HUES64 (cell line): ENCODE data around the gene DLX3.

Experiments
- H3K27ac ChIP-seq: 2 replicates; pipeline ENCODE4 v1.7.0; 2013; ENCODE audit warnings: low read depth, low read length, inconsistent platforms
- H3K27me3 ChIP-seq: 2 replicates; pipeline ENCODE4 v1.6.1; 2013; ENCODE audit warnings: mild to moderate bottlenecking, low read length; ENCODE audit not compliant: insufficient read depth
- H3K36me3 ChIP-seq: 2 replicates; pipeline ENCODE4 v1.6.1; 2013; ENCODE audit warnings: mild to moderate bottlenecking, low read length; ENCODE audit not compliant: insufficient read depth
- H3K4me1 ChIP-seq: 2 replicates; pipeline ENCODE4 v1.6.1; 2013; ENCODE audit warnings: mild to moderate bottlenecking, low read length, moderate library complexity; ENCODE audit not compliant: insufficient read depth
- H3K4me3 ChIP-seq: 2 replicates; pipeline ENCODE4 v1.5.1; 2013; ENCODE audit warnings: mild to moderate bottlenecking, low read length, moderate library complexity
- H3K9ac ChIP-seq: 2 replicates; pipeline ENCODE4 v1.6.1; 2013; ENCODE audit warnings: mild to moderate bottlenecking, low read depth, low read length
- H3K9me3 ChIP-seq: 2 replicates; pipeline ENCODE4 v1.6.1; 2013; ENCODE audit warnings: low read depth, low read length; ENCODE audit not compliant: insufficient read depth
- WGBS: fragments of 150-250, 120-280 bp; methylation state at CpG from one replicate; pipeline ENCODE4 v1.1.7; 2013; ENCODE audit warnings: missing lambda C conversion rate; 5-methylcytosine and 5-hydroxymethylcytosine counted together

DLX3 gene

GRCh38 chr17:49990921-49991320, 4.1 kb downstream of the DLX3 start:
- 88% methylated on average over 8 of the region's 8 CpGs for WGBS
- Histone ChIP-seq H3K4me1 (peaks cover 10% of the 10 kb centered on the region), H3K4me3 (no peak overlapping the region), H3K27me3 (peaks cover 100% of the 10 kb centered on the region), H3K9me3 (no peaks in the 10 kb centered on the region), H3K36me3 (no peaks in the 10 kb centered on the region), H3K27ac (no peak overlapping the region), H3K9ac (no peak overlapping the region)

- 75% methylated on average over 3 of the region's 3 CpGs for WGBS
- peaks cover 8% of the 10 kb centered on the region for H3K4me1 ChIP-seq
- H3K27me3 ChIP-seq: peaks cover 98% of the 10 kb centered on the region
- H3K4me3 ChIP-seq: no peak overlapping the region
- H3K27ac ChIP-seq: no peak overlapping the region
- no peaks in the 10 kb centered on the region for H3K36me3 ChIP-seq
- no peak overlapping the region for H3K9ac ChIP-seq
- H3K9me3 ChIP-seq: no peaks in the 10 kb centered on the region
Observed at GRCh38 chr17:49990331-49990730, 4.7 kb downstream of the DLX3 start.

DNA sequence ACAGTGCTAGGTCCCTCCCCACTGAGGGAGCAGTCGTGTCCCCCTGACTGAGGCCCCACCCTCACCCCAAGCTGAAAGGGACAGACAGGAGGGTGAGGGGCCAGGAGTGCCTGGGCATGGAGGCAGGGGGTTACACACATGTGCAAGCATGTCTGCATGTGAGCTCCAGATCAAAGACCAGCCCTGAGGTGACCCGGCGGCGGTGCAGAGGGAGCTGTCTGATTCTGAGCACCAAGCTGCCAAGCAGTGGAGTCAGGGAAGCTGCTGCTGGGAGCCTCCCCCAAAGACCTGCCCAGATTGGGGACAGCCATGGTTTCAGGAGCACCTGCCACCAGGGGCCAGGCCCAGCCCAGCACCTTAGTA, 5.5 kb downstream of the DLX3 start:
- H3K4me1 ChIP-seq: peaks cover 7% of the 10 kb centered on the region; the same call in 1 of the 2 replicates
- WGBS: 68% methylated on average over 4 of the region's 4 CpGs

DNA sequence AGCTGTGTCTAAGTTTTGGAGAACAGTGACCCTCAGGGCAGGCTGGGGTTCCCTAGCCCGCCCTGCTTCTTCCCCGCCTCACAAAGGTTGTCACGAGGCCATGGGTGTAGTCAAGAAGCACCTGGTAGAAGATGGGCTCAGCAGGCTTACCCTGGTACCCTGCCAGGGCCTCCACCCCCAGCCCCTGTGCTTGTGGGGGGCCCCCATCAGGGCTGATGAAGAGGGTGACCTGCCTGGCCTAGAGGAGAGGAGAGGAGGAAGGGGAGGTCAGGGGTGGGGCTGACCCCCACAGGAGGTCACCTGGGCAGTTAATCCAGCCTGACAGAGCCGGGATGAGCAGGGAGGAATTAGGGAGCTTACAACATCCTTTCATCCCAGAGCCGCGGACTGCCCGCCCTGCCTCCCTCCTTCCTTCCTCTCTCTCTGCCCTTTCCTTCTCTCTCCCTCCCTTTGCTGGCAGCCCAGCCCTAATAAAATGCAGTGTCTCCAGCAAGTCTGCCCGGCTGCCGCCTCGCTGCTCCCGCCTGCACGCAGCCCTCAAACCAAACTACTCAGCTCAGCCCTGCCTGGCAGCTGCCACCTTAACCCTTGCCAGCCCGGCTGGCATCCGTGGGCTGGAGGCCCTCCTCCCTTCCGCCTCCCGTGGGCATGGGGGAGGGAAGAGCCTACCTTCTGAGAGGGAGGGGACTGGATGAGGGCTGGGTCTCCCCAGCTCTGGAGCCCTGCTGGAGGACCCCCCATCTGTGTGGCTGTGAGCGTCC, 7.2 kb downstream of the DLX3 start:
- Histone ChIP-seq H3K9ac (no peak overlapping the region), H3K36me3 (no peaks in the 10 kb centered on the region), H3K4me1 (no peaks in the 10 kb centered on the region), H3K27me3 (peaks cover 78% of the 10 kb centered on the region), H3K4me3 (no peak overlapping the region), H3K9me3 (no peaks in the 10 kb centered on the region; the same call in 1 of the 2 replicates), H3K27ac (no peak overlapping the region)
- WGBS: 31% methylated on average over 17 of the region's 17 CpGs

More for the DNA sequence above, 5.5 kb downstream of the DLX3 start:
- Histone ChIP-seq H3K27me3 (peaks cover 95% of the 10 kb centered on the region), H3K9me3 (no peaks in the 10 kb centered on the region), H3K9ac (no peak overlapping the region), H3K36me3 (no peaks in the 10 kb centered on the region), H3K4me3 (no peak overlapping the region), H3K27ac (no peak overlapping the region)

- H3K4me1 ChIP-seq: no peaks in the 10 kb centered on the region
- H3K36me3 ChIP-seq: no peaks in the 10 kb centered on the region
- H3K27ac ChIP-seq: no peak overlapping the region
- H3K4me3 ChIP-seq: no peak overlapping the region
- H3K27me3 ChIP-seq: peaks cover 72% of the 10 kb centered on the region
- 86% methylated on average over 1 of the region's 2 CpGs for WGBS
- no peaks in the 10 kb centered on the region; the same call in 1 of the 2 replicates for H3K9me3 ChIP-seq
- H3K9ac ChIP-seq: no peak overlapping the region
Observed at GRCh38 chr17:49987290-49987585, 7.8 kb downstream of the DLX3 start.

DNA sequence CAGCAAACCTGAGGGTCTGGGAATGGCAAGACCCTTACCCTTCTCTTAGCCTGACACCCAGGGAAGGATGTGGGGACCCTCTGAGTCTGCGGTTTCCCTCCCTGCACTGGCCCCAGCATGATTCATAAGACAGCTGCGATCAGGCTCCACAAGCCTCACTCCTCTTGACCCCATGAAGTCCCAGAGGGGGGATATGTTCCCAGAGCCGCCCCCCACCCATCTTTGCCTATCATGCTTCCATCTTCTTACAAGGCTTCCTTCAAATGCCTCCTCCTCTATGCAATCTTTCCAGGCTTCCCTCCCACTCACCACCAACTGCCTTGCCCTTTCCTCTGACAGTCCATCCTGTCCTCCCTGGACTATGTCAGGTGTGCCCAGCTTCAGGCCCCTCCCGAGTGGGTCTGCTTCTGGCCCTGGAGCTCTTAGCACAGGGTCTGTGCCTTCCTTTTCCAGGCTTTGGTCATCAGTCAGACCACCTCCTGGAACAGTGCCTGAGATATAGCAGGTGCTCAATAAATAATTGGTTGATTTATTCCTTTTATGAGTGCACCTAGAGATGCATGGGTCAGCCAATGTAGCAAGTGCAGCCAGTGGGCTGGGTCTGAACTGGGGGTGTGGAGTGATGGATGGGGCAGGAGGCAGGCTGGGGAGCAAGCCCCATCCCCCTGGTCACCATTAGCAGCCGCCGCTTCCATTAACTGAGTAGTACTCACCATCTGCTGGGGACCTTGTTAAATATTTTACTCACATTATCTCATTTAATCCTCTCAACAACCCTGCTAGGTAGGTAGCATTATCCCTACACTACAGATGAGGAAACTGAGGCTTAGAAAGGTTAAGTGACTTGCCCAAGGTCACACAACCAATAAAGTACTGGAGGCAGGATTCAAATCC, 8.4 kb downstream of the DLX3 start:
- Histone ChIP-seq H3K27ac (no peak overlapping the region), H3K9ac (no peak overlapping the region)
- WGBS: 87% methylated on average over 6 of the region's 6 CpGs

DNA sequence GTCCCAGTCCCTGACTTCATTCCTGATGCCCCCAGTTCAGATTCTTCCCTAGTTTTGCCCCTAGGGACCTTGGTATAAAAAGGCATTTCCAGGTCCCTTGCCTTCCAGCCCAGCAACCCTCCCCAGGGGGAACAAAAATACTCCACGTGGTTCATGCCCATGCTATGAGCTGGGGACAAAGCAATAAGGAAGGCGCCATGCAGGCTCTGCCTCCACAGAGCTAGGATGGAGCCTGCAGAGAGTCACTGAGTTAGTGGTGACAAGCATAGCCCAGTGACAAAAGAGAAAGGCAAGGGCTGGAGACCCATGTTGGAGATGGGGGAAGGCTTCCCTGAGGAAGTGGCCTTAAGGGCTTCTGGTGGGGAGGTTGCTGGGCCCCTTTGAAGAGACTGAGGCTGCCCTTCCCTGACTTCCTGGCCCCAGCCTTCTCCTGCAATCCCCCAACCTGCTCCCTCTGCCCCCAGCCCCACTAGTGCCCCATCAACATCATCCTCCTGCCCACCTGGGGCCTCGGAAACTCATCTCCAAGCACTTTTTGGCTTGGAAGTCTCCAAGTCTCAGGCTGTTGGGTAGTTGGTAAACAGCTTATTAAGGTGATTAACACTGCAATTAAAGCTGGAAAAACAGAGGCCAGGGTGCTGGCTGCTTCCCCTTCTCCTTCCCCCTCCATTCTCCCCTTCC, 9.6 kb downstream of the DLX3 start:
- Histone ChIP-seq H3K4me3 (no peak overlapping the region), H3K9me3 (no peaks in the 10 kb centered on the region; the same call in 1 of the 2 replicates), H3K4me1 (peaks cover 7% of the 10 kb centered on the region), H3K36me3 (no peaks in the 10 kb centered on the region), H3K27ac (no peak overlapping the region), H3K27me3 (peaks cover 59% of the 10 kb centered on the region), H3K9ac (no peak overlapping the region)
- WGBS: 70% methylated on average over 3 of the region's 3 CpGs

More for the DNA sequence above, 8.4 kb downstream of the DLX3 start:
- H3K27me3 ChIP-seq: peaks cover 66% of the 10 kb centered on the region
- H3K4me3 ChIP-seq: no peak overlapping the region
- H3K9me3 ChIP-seq: no peaks in the 10 kb centered on the region; the same call in 1 of the 2 replicates
- H3K36me3 ChIP-seq: no peaks in the 10 kb centered on the region
- no peaks in the 10 kb centered on the region for H3K4me1 ChIP-seq

- no peak overlapping the region for H3K9ac ChIP-seq
- 79% methylated on average over 2 of the region's 2 CpGs for whole genome bisulfite sequencing
- H3K27ac ChIP-seq: no peak overlapping the region
- no peaks in the 10 kb centered on the region; the same call in 1 of the 2 replicates for H3K9me3 ChIP-seq
- H3K4me1 ChIP-seq: peaks cover 13% of the 10 kb centered on the region
- H3K36me3 ChIP-seq: no peaks in the 10 kb centered on the region
- peaks cover 59% of the 10 kb centered on the region for H3K27me3 ChIP-seq
- H3K4me3 ChIP-seq: no peak overlapping the region
Observed at GRCh38 chr17:49984776-49985175, 10.2 kb downstream of the DLX3 start.

DNA sequence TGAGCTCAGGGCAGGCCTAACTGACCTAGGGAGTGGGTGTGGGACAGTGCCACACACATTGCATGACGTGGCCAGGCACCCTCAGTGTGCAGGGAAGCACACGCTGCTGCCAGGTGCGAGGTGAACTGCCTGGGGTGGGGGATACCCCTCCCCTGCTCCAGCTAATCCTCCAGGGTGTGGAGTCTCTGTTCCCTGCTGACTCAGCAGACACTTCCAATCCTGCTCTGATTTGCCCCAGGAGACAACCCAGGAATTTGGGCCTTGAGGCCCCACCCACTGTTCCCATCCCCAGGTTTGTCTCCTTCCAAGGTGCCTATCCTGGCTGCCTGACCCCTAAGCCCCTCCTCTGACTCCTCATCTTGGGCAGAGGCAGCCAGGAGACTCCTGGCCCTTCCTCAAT, 10.7 kb downstream of the DLX3 start:
- Histone ChIP-seq H3K27me3 (peaks cover 59% of the 10 kb centered on the region), H3K27ac (no peak overlapping the region), H3K4me1 (peaks cover 14% of the 10 kb centered on the region), H3K36me3 (no peaks in the 10 kb centered on the region), H3K4me3 (no peak overlapping the region), H3K9ac (no peak overlapping the region), H3K9me3 (no peaks in the 10 kb centered on the region; the same call in 1 of the 2 replicates)
- 59% methylated on average over 3 of the region's 3 CpGs for WGBS

- Histone ChIP-seq H3K9me3 (no peaks in the 10 kb centered on the region; the same call in 1 of the 2 replicates), H3K9ac (no peak overlapping the region), H3K27me3 (peaks cover 53% of the 10 kb centered on the region), H3K4me1 (peaks cover 26% of the 10 kb centered on the region), H3K36me3 (no peaks in the 10 kb centered on the region), H3K27ac (no peak overlapping the region), H3K4me3 (no peak overlapping the region)
- 7% methylated on average over 7 of the region's 7 CpGs for WGBS
Observed at GRCh38 chr17:49980703-49981197, 14.3 kb downstream of the DLX3 start.
